ENCODE measurements around the gene MAGI1.

The MAGI1 gene

DNA sequence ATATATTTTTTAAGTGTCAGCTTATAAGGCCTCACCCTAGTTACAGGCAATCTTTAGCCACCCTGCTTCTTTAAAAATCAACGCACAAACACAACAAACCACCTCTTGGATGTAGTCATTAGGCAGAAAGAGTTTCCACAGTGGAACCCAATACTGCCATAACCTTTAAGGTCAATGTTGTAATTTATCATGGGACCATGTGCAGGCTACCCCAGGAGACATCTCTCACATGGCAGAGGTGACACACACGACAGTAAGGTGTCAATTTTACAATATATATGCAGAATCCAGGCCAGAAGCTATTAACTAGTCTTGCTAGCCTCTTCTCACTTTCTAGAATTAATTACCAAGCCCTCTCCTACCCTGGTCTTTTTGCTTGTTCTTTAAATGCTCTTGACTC lies 336.5 kb downstream of the MAGI1 start:
- no peak for DNase-seq

DNA sequence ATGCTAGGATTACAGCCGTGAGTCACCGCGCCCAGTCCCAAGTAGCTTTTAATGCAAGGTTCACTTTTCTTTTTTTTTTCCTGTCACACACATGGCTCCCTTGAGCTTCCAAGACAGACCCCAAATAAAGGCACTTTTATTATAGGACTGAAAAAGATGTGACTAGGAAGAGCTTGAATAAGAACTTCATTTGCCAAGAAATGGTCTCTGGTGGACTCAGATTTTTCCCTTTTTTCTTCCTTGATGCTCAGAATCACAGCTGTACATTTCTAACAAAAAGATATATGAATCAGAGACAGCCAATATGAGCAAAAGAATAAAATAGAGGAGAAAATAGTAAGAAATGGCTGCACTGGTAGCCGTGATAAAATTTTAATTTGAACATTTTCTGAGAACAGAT lies 337.2 kb downstream of the MAGI1 start:
- no peak for DNase-seq

DNA sequence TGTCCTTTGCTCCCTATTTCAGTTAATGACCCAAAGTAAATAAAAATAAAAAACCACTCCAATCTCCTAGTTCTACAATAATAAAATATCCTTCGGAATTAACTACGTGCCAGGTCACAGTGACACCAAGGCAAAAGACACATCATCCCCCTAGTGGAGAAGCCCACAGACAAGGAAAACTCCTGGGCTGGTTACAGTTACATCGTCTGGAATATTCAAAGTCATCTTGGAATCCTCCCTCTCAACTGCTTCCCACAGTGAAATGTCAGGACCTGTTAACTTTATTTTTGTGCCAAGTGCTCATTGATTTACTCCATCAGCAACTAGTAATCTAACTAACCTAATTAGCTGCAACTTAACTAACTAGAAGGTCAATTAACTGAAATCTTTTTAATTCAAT lies 349.3 kb downstream of the MAGI1 start:
- no peak for DNase-seq

DNA sequence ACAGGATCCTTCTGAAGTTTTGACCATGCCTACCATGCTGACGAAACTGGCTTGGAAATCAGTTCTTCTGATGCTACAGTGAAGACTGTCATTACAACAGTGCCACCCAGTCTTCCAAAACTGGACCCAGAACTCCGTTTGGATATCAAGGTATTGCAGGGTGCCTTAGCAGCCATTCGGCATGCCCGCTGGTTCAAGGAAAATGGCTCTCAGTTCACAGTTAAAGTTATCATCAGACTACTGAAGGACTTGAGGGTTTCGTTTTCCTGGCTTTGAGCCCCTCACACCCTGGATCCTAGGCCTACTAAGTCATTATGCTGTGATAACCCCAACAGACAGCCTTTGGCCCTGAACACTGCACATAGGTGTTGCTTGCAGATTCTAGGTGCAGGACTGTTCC lies 351.0 kb downstream of the MAGI1 start:
- DNase-seq, result no peak

DNA sequence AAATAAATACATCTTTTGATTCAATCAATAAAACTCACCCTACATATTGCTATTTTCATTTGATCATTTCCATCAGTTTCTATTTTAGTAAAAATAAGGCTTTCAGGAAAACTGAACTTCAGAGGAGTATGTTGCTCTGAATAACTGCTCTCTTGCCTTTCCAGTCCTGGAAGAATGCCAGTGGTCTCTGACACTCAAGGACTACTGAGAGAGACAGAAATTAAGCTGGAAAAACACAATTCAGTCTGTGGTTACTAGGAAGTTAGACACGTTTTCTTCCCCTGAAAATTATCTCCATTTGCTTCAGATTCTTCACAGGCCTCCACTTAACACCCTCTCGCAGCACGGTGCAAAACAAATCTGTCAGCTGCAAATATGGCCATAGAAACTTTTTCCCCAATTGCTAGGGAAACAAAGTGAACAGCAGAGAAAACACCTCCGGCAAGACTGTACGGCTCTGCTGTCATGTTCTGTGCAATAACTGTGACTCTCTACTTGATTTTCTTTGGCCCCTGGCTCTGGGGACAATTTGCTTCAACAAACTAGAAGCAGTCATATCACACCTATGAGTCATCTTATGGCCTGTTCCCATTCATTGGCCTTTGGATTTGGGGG lies 353.0 kb downstream of the MAGI1 start:
- no peak for DNase-seq

DNA sequence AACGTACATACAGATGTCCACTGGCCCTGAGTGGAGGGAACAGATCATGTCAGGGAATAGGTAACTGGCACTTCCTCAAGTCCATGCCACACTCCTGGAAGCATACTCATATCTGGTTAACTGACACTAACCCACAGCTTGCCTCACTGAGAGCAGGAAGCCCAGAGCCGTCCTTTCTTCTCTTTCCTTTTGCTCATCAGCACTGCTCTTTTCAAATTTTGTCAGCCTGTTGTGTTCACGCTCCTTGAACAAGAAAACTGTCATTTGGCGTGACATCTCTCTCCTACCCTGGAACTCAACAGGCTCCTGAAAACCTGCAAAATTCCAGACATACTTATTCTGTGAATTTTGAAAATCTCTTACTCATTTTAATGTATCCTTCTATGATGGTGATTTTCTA lies 360.2 kb downstream of the MAGI1 start:
- no peak for DNase-seq

DNA sequence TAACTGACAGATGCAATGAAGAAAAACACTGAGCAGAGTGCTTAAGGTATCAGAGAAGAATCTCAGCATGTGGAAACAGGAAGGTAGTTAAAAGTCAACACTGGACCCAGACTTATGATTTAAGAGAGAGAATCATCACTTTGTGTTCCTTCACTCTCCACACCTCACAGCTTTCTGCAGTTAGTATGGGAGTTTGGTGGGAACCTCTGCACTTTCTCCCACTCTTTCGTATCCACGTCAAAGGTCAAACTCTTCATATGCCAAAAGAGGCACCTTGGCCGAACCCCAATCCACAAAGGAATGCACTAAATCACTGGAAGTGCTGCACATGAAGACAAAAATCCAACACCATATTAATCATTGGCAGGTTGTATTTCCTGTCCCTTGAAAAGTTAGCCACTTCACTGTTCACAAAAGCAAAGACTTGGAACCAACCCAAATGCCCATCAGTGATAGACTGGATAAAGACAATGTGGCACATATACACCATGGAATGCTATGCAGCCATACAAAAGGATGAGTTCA lies 361.2 kb downstream of the MAGI1 start:
- DNase-seq, result no peak

DNA sequence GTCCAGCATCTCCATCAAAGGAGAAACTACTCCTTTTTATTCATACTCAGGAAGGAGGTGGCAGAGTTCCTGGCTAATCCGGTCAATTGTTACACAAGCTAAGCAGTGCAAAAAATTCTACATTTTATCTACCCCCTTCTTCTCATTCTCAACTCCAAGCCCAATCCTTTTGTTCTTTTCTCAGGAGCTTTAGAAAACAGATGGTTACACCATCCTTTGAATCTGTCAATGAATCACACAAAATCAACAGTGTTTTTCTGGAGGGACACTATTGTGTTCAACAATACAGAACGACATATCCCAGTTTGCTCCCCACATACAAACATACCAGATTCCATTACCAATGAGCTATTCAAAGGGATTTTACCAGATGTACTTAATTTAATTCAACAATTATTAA lies 362.1 kb downstream of the MAGI1 start:
- no peak for DNase-seq

DNA sequence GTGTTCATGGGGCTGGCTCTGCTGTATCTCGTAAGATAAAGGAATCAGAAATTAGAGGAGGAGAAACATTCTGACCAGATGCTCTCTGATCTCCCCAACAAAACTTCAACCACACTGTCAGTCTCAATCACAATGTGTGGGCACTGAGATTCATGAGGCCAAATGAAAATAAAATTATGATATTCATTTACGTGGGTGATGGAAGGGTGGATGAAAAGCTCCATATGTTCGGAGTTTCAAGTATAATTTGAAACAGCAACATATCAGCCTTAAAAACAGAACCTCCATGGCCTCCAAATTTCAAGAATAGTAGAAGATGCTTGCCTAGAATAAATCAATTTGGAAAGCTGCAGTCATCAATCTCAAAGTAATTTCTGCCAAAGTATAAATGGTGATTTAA lies 363.7 kb downstream of the MAGI1 start:
- no peak for DNase-seq

DNA sequence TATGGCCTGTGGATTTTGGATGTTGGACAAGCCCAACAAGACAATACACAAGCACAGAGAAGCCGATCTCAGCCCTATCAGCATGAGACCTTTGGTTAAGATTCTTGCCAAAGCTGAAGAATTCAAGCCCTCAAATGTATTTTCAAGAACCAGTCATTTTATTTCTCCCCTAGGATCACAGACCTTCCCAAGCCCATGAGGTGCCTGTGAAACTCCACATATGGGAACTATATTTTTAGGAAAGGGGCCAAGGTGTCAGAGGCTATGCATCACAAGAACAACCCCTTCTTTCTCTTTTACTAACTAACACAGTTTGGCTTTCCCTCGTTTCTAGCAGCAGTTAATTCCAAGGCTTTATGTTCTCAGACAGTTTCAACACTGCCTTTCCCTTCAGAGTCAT lies 364.5 kb downstream of the MAGI1 start:
- DNase-seq, result no peak

DNA sequence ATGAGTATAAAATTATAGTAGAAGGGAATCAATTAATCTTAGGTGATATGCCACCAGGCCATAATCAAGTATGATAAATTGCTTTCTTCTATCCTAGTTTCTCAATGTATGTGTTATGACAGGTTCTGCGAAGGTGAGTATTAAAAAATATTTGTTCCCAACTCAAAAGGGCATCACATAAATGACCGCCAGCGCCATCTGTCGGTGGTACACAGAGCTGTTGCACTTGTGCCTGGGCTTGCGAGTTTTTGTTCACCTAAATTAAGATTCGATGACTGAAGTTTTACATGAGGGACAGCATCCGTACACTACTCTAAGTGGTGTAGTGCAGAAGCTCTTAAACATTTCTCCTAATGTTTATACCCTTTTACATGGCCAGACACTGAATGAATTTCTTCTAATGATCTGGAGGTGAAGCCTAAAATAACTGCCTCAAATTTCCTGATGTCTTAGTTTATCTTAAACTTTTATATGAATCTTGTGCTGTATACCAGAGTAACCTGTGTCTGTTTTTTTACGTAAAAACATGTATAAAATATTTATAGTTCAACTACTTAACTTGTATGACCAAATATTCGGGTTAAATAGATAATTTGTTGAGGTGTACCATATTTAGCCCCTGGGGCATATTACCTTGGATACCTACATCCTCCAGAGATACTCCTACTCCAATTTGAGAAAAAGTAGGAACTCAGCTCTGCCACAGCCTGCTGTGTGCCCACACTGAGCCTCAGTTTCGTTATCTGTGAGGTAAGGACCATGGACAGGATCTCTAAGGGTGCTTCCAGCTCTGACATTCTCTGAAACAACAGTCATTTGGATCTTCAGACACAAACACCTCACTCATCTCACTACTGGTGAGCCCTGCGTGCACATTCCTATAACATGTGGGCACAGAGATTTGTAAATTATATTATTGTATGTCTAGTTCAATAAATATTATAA lies 365.6 kb downstream of the MAGI1 start:
- no peak for DNase-seq

DNA sequence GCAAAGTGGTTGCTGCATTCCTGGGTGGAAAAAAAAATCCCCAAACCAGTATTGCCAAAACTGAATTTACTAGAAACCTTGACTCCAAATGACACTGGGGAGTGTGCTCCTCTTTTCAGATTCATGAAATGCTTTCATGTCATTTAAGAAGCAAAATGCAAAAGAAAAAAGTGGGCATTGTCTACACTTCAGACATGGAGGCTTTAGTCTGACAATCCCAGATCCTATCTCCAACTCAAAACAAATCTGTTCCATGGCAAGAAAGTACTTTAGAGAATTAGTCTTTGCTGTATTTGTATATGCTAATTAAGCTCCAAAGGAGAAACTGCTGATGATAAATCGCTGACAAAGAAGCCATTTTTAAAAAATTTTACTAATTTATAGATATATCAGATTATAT lies 366.7 kb downstream of the MAGI1 start:
- no peak for DNase-seq

DNA sequence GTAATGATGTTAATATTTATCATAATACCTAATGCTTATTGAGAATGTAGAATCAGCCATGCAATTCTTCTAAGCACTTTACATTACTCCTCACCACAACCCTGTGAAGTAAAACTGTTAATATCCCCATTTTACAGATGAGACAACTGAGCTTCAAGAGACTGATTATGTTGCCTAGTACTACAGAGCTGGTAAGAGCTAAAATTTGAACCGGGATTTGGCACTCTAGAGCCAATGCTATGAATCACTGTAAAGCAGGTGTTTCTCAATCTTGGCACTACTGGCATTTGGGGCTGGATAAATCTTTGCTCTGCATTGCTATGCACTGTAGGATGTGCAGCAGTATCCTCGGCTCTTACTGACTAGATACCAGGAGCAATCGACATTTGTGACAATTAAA lies 367.7 kb downstream of the MAGI1 start:
- DNase-seq, result no peak

DNA sequence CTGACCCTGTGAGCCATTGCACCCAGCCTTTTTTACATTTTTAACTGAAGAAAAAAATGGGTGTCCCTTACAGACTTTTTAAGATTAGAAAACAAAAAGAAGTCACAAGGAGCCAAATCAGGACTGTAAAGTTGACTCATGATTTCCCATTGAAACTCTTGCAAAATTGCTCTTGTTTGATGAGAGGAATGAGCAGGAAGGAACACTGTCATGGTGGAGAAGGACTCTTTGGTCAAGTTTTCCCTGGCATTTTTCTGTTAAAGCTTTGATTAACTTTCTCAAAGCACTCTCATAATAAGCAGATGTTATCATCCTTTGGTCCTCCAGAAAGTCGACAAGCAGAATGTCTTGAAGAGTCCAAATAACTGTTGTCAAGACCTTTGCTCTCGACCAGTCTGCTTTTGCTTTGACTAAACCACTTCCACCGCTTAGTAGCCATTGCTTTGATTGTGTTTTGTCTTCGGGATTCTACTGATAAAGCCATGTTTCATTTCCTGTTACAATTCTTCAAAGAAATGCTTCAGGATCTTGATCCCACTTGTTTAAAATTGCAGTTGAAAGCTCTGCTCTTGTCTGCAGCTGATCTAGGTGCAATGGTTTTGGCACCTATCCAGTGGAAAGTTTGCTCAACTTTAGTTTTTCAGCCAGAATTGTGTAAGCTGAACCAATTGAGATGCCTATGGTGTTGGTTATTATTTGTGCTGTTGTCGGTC lies 369.4 kb downstream of the MAGI1 start:
- DNase-seq, result no peak

DNA sequence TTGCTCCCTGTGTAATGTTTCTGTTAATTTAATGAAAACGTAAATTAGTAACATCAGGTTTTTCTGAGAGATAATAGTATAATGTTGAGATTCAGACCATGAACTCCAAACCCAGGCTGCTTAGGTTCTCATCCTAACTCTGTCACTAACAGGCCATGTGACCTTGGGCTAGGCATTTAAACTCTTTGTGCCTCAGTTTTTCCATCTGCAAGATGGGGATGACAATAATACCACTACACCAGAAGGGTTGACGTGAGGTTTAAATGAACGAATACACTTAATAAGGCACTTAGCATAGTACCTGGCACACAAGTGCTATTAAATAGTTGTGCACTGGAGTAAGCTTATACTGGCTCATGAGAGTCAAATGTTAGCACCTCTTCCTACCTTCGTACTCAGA lies 370.8 kb downstream of the MAGI1 start:
- no peak for DNase-seq

DNA sequence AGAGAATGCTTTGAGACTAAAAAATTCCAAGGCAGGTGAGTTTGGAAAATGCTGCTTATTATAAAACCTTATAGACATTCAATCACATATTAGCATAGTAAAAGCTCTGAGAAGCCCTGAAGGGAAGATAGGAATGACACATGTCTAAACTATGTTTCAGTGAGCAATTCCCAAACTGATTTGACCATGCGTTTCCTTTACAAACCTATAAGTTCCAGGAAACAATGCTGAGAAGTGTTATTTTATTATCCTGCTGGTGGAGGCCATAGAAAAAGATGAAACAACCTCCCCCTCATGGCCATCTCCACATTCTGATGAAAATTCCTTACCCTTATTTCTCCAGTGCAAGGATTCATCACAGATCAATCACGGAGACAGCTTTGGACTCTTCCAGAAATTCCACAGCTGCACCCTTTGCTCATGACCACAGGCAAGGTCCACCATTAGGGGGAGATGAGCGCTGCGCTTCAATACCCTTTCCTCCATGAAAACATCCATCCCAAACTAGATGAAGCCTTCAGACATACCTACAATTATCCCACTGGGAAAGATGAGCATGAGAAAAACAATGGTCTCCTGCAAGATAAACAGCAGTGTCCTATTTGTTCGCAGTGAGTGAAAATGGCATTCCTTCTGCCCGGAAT lies 372.1 kb downstream of the MAGI1 start:
- DNase-seq, result no peak

DNA sequence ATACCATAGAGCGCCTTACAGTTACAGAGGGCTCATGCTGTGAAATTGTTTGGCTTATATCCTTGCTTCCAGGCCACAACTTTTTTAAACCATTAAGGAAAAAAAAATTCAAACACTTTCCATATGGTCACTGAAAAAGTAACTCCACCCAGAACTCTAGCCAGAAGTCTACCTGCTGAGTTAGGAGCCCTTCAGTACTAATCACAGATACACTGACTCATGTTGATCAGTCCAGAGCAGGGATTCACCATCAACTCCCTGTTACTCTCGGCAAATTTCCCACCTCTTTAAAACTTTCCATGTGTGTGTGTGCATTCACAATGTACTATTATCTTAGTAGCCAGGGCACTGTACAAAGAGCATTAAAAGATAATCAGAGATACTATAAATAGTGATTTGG lies 372.8 kb downstream of the MAGI1 start:
- no peak for DNase-seq

DNA sequence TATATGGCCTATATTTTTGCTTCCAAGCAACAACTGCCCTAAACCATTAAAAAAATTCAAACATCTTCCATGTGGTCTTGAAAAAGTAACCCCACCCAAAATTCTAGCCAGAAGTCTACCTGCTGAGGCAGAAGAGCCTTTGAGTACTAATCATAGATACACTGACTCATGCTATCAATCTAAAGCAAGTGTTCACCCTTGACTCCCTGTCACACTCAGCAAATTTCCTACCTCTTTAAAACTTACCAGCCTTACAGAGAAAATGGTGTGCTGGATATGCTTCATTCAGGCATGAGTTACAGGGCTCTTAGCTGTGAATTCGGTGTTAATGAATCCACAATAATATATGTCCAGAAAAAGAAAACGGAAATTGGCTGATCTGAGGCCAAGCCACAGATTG lies 373.8 kb downstream of the MAGI1 start:
- no peak for DNase-seq

DNA sequence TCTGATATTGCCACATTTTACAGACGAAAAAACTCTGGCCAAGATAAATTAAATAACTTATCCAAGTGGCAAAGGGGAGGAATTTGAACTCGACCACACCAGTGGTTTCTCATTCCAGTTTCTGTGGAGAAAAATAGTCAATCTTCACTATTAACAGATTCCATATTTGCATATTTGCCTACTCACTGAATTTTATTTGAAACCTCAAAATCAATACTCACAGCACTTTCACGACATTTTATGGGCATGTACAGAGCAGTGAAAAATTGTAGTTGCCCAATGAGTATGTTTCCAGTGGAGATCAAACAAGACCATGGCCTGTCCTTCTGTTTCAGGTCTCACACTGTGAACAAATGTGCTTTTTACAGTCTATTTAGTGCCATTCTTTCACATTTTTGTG lies 374.3 kb downstream of the MAGI1 start:
- no peak for DNase-seq

DNA sequence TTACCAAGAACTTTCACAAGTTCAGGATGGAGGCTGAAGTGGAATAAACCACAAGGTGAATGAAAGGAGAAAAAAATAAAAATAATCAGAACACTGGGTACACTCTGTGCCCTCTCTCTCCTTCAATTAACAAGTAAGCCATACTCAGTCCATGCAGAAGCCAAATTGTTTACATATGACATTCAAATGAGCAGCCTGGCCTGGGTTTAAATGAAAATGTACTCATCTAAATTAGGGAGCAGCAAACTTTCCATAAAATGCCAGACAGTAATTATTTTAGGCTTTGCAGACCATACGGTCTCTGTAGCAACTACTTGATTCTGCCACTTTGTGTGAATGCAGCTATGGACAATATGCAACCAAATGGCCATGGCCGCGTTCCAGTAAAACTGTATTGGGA lies 376.6 kb downstream of the MAGI1 start:
- DNase-seq, result no peak

DNA sequence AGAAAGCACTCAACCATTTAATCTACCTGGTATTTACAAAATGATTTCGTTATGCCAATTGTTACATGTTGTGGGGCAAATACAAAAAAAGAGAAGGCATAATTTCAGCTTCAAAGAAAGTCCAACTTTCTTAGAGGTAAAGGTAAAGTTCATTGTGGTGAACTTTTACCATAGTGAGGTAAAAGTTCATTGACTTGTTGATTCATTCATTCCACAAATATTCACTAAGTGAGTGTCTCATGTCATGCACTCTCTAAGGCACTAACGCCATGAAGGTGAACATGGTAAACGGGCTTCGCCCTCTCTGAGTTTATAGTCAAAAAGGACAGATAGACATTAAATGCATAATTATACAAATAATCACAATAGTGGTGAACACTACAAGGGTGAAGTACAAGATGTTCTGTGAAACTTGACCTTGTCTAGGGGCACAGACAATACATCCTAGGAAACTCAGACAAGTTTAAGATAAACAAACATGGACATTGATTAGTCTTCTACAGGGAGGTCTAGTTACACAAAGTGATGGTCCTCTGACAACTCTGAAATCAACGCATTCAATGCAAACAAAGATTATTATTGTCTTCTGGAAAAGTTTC lies 378.6 kb downstream of the MAGI1 start:
- DNase-seq, result no peak

DNA sequence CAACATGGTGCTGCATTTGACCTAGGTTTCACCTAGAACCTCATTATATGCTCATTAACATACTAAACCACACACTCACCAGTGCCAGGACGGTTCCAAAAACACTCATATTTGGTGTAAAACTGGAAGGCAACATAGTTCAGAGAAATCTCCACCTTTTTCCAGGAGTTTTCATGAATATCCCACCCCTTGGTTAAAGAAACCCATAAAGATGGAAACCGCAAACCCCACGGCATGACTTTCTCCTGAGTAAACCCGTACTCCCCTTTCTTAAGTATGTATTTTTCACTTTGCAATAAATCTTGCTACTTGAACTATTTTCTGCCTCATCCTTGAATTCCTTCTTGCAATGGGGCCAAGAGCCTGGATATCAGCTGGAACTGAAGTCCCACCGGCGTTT lies 379.3 kb downstream of the MAGI1 start:
- DNase-seq, result no peak

DNA sequence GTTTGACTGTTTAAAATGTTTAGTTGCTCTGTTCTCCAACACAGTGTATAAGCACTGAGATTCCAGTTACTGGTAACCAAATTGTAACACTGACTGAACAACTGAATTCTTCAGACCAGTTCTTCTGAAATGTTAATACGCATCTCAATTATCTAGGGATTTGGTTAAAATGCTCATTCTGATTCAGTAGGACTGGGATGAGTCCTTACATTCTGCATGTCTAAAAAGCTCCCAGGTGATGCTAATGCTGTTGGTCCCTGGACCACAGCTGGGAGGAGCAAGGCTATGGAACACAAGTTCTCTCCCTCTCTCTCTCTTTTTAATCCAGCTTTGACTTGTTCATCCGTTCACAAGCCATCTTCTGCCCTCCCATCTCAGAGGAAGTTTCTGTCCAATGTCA lies 380.3 kb downstream of the MAGI1 start:
- no peak for DNase-seq

Measured in effector CD4-positive, alpha-beta T cell (primary cell).